ENCODE results near the gene EXD2.
"Not testable (repeated sequence)": the region's sequence is repeated elsewhere in the genome, so short reads cannot be mapped to it uniquely, and the experiment has no call there.

EXD2 gene

GRCh38 chr14:69191340-69192111 is at the start of gene EXD2:
TSS of gene EXD2 (plus strand) at chr14:69191498. CDS start at chr14:69209471, 17,973 bp downstream.
- peak; percentile 76 for FAIRE-seq
- peak; percentile 69 for DNase-seq (ENCODE audit: insufficient read length, low spot score)
- 0 out of 2 replicates have a peak, but pooled peaks have one; percentile 19 for TF ChIP-seq POLR2A (IDR thresholded peaks at IDR 0.05; ENCODE audit: low read depth, low read length)

GRCh38 chr14:69141550-69141949 is 49.7 kb upstream of the EXD2 start:
- FAIRE-seq = no peak
- TF ChIP-seq POLR2A (IDR thresholded peaks at IDR 0.05; ENCODE audit: low read depth, low read length) = no peak
- DNase-seq (ENCODE audit: insufficient read length, low spot score) = no peak

GRCh38 chr14:69142101-69142500 is 49.2 kb upstream of the EXD2 start:
- DNase-seq (ENCODE audit: insufficient read length, low spot score) = no peak
- TF ChIP-seq POLR2A (IDR thresholded peaks at IDR 0.05; ENCODE audit: low read depth, low read length) = no peak
- FAIRE-seq = no peak

- FAIRE-seq (no peak), DNase-seq (ENCODE audit: insufficient read length, low spot score) (no peak)
- TF ChIP-seq POLR2A (IDR thresholded peaks at IDR 0.05; ENCODE audit: low read depth, low read length) = no peak
These were observed 41.6 kb upstream of the EXD2 start for GRCh38 chr14:69149461-69150244.

GRCh38 chr14:69151458-69152180 is 39.7 kb upstream of the EXD2 start:
- FAIRE-seq (no peak), DNase-seq (ENCODE audit: insufficient read length, low spot score) (peak; percentile 48)
- TF ChIP-seq POLR2A (IDR thresholded peaks at IDR 0.05; ENCODE audit: low read depth, low read length) = no peak

- no peak for TF ChIP-seq POLR2A (IDR thresholded peaks at IDR 0.05; ENCODE audit: low read depth, low read length)
- DNase-seq (ENCODE audit: insufficient read length, low spot score) (no peak), FAIRE-seq (no peak)
These were observed 39.0 kb upstream of the EXD2 start for GRCh38 chr14:69152181-69152901.

- TF ChIP-seq POLR2A (IDR thresholded peaks at IDR 0.05; ENCODE audit: low read depth, low read length) = no peak
- peak; percentile 61 for FAIRE-seq
- DNase-seq (ENCODE audit: insufficient read length, low spot score) = no peak
These were observed 38.5 kb upstream of the EXD2 start, which contains the start of gene DCAF5 for GRCh38 chr14:69152902-69153151. TSS of gene DCAF5 (minus strand) at chr14:69153119. CDS start at chr14:69152978, 141 bp downstream.

GRCh38 chr14:69153152-69153872 is 38.0 kb upstream of the EXD2 start:
- FAIRE-seq (no peak), DNase-seq (ENCODE audit: insufficient read length, low spot score) (peak; percentile 87)
- TF ChIP-seq POLR2A (IDR thresholded peaks at IDR 0.05; ENCODE audit: low read depth, low read length) = 0 out of 2 replicates have a peak, but pooled peaks have one; percentile 35

- DNase-seq (ENCODE audit: insufficient read length, low spot score) (no peak), FAIRE-seq (no peak)
- TF ChIP-seq POLR2A (IDR thresholded peaks at IDR 0.05; ENCODE audit: low read depth, low read length) = no peak
These were observed 37.4 kb upstream of the EXD2 start for GRCh38 chr14:69153873-69154270.

GRCh38 chr14:69154779-69155178 is 36.5 kb upstream of the EXD2 start:
- FAIRE-seq (no peak), DNase-seq (ENCODE audit: insufficient read length, low spot score) (no peak)
- no peak for TF ChIP-seq POLR2A (IDR thresholded peaks at IDR 0.05; ENCODE audit: low read depth, low read length)

- no peak for FAIRE-seq
- TF ChIP-seq POLR2A (IDR thresholded peaks at IDR 0.05; ENCODE audit: low read depth, low read length) = no peak
- no peak for DNase-seq (ENCODE audit: insufficient read length, low spot score)
These were observed 35.1 kb upstream of the EXD2 start for GRCh38 chr14:69156224-69156623.

GRCh38 chr14:69161590-69161989 is 29.7 kb upstream of the EXD2 start:
- DNase-seq (ENCODE audit: insufficient read length, low spot score) (no peak), FAIRE-seq (no peak)
- no peak for TF ChIP-seq POLR2A (IDR thresholded peaks at IDR 0.05; ENCODE audit: low read depth, low read length)

- DNase-seq (ENCODE audit: insufficient read length, low spot score); FAIRE-seq: not testable (repeated sequence)
These were observed 25.5 kb upstream of the EXD2 start for GRCh38 chr14:69165787-69166186.
